GM21723 (cell line): ENCODE results near the gene CERT1.
A peak's percentile ranks its signal among the peaks of the same experiment; 100 is the strongest.
"Not testable (repeated sequence)": the region's sequence is repeated elsewhere in the genome, so short reads cannot be mapped to it uniquely, and the experiment has no call there.

ENCODE experiments used
- ATAC-seq: cut with Tn5 transposase; IDR thresholded peaks from one replicate; pipeline ENCODE4 v1.9.1; 2021; ENCODE audit warnings: mild to moderate bottlenecking, moderate library complexity; ENCODE audit not compliant: unreplicated experiment

Gene CERT1

DNA sequence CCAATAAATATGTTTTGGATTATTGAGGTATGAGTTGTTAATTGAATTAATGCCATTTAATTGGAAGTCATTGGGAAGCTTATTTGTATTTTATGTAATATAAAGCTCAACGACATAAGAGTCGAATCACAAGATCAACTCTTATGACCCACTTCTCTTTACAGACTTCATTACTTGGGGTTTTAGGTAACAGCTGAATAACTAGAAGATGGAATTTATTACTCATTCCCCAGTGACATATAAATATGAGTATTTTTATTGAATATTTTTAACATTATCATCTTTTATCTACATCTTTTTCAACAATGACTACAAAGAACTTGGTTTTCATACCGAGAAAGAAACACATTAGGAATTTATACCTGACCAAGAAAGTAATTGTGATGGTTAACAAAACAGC is 153.3 kb downstream of the CERT1 start:
- no peak for ATAC-seq

DNA sequence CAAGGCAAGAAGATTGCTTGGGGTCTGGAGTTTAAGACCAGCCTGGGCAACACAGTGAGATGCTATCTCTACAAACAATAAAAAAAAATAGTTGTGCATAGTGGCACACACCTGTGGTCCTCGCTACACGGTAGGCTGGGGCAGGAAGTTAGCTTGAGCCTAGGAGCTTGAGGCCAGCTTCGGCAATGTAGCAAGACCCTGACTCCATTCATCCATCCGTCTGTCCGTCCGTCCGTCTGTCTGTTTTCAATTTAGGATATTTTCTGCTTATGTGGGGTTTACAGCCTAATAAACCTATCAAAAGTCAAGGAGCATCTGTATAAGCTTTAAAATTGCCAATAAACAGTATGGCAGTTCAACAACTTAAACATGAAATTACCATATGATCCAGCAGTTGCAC is 154.7 kb downstream of the CERT1 start:
- ATAC-seq, result no peak

DNA sequence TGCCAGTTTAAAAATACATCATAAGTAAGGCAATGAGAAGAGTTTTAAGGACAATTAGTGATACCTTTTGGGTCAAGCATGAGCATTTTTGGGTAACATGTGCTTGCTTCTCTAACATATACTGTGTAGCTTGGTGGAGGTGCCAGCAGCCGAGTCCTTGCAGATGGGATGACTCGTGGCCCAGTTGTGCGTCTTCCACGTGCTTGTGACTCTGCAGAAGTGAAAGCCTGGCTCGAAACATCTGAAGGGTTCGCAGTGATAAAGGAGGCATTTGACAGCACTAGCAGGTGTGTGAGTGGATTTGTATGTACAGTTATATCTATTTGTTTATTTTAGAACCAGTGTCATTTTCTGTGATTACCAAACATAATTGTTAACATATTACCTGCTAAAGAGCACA is 156.2 kb downstream of the CERT1 start:
- no peak for ATAC-seq

DNA sequence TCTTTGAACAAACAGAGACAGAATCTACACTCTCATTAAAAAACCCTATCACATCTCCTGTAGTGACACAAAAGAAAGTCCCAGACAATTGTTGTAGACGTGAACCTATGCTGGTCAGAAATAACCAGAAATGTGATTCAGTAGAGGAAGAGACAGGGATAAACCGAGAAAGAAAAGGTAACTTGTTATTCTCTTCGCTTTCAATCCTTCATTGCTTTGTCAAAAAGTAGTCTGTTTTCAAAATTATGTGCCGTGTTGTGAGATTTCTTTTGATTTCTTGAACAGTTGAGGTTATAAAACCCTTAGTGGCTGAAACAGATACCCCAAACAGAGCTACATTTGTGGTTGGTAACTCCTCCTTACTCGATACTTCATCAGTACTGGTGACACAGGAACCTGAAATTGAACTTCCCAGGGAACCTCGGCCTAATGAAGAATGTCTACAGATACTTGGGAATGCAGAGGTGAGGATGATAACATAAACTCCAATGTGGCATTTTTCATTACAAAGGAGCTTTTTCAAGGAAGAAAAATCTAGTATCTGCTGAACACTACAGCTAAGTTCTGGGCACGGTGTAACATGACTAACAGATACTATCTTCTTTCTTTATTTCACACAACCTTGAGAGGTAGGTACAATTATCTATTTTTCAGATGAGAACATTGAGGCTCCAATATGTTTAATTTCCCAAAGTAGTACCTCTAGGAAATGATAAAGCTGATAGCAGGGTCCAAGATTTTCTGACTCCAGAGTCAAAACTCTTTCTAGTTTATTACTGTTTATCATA is 160.1 kb downstream of the CERT1 start:
- no peak for ATAC-seq

DNA sequence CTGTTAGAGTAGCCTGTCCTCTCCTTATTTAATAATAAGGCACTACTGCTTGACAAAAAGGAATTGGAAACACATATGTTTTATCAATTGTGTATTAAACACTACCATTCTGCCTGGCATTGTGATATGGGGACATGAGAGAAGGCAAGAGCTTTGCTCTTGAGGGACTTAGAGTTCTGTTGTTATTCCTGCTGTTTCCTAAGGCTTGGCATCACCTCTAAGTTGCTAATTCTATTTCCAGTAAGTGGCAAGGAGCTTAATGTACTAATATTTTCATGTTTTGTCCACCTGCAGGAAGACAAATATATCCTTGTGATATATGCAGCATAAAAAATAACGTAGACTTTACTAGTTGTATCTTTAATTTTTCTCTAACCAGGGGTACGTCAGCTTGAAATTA is 161.8 kb downstream of the CERT1 start:
- no peak for ATAC-seq

DNA sequence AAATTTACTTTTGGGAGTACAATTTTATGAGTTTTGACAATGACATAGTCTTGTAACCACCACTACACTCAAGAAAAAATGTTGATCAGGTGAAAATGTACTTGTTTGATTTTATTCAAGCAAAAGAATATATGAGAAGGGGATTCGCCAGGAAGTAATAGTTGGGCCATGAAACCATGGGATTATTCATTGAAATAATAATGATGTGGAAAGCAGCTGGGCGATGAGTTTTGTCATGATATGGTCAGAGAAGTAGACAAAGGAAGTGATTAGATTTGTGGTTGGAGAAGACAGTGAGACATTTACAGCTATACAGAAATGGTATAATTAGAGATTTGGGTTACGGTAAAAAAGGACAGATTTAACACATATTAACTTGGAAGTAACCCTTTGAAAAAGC is 163.2 kb downstream of the CERT1 start:
- ATAC-seq, result no peak

DNA sequence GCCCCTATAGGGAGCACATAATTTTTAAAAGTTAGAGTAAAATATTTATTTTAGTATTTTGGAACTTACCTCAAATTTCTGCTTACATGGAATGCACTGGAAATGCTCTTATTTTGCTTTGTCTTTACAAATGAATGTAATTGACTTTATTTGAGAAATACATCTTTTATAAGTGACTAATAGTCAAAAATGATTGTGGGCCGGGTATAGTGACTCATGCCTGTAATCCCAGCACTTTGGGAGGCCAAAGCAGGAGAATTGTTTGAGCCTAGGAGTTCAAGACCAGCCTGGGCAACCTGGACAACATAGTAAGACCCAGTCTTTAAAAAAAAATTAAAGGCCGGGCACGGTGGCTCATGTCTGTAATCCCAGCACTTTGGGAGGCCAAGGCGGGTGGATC is 168.6 kb downstream of the CERT1 start:
- ATAC-seq, result no peak

DNA sequence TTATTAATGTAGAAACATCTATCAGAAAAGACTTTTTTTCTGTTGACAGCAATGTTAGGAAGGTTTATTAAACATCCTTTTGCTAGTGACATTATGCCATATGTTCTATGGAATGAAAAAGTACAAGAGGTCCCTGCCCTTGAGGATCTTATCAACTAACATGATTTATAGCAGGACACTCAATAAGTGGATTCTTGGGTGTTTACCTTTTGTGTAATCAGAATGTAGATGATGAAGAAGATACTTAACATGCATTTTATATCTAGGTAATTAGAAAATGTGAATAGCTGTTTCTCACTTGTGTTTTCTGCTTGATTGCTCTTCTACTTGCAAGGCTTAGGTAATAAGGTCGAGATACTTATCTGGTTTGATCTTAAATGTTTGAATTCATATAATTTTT is 169.5 kb downstream of the CERT1 start:
- ATAC-seq, result no peak

DNA sequence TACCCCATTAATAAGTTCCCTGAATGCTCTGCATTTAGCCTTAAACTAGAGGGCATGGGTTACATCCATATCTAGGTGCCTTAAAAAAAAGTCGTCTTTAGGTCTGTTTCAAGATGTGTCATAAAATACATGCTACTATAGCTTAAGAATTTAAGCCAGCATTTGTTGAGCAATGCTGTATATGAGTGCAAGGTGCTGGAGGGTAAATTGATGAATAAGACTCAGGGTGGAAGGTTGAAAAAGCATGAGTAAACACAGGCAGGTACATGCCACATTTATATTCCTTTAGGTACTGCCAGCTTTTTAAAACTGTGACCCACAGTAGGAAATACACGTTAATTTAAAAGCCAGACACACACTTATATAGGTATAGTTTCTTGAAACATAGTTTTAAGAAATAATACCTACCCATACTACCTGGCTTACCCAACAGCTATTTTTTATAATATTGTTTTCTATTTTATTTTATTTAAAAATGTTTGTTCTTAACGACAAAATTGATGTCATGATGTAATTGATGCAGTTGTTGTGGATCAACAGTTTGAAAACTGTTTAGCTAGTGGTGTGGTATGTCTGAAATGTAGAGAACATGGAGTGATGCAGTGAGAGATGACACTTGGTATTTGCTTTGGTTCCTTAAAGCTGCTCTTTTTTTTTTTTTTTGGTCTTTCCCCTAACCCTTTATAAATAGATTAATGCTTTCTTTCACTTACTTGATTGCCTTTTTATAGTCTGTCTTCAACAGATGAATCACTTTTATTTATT is 170.5 kb downstream of the CERT1 start:
- no peak for ATAC-seq

DNA sequence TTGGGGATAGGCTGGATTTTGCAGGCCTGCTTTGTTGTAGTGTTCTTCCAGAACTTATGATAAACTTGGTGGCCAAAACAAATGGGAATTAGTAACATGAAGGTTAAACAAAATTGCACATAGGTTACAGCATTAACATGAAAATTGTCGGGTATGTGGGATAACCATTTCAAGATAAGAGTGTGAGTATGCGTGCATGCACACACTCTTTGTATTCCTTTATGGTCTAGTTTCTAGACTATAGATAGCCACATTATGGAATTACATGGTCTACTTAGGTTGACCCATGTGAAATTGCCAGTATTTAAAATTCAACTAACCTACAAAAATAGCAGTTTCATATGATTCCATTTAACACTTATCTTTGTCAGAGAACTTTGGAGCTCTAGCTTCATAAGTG is 173.0 kb downstream of the CERT1 start:
- no peak for ATAC-seq

DNA sequence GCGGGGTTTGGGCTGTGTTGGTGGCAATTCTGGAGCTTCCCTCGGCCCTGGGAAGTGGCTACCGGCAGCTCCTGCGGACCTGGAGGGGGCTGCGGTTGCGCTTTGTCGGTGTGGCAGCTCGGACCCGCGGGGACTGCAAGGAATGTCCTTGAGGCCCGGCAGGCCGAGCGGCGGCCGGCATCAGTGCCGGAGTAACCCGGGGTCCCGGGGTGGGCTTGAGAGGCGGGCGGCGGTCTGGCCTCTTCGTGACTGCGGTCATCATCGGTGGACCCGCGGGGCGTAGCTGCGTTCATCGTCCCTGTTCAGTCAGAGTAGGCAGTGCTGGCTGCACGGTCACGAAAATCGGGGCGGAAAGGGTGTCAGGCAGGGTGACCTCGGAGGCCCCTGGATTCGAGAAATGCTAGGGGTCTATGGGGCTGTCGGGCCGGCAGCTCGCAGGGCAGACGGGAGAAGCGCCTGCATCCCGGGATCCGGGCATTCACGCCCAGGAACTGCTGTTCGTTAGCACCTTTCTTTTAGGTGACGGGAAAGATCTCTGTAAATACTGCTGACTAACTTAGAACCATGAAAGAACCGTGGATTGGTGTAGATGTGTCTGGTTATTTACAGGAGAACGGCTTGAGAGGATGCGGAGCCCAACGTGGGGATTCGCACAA is 173.9 kb downstream of the CERT1 start:
- ATAC-seq, result peak; percentile 2

DNA sequence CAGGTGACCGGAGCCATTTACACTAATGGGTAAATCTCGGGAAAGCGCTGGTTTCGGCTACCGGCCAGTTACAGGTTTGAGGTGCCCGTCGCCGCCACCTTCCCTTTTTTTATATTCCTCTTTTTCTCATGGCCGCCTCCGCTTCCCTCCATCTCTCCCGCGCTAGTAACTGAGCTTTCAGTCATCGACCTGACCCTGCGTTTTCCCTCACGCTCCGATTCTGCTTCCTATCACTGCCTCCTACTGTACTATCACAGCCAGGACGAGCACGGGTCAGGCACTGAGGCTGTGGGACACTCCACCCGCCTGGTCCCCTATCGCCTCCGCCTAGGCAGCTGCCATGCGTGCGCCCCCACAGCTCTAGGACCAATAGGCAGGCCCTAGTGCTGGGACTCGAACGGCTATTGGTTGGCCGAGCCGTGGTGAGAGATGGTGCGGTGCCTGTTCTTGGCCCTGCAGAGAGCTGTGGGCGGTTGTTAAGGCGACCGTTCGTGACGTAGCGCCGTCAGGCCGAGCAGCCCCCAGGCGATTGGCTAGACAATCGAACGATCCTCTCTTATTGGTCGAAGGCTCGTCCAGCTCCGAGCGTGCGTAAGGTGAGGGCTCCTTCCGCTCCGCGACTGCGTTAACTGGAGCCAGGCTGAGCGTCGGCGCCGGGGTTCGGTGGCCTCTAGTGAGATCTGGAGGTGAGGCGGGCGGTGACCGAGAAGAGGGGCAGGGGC is 174.7 kb downstream of the CERT1 start, which contains the start of gene HMGCR:
TSS of gene HMGCR (plus strand) at position 606 of the 722 bp plus-strand sequence. CDS start 5,386 bp downstream, outside the sequence.
- peak; percentile 98 for ATAC-seq

DNA sequence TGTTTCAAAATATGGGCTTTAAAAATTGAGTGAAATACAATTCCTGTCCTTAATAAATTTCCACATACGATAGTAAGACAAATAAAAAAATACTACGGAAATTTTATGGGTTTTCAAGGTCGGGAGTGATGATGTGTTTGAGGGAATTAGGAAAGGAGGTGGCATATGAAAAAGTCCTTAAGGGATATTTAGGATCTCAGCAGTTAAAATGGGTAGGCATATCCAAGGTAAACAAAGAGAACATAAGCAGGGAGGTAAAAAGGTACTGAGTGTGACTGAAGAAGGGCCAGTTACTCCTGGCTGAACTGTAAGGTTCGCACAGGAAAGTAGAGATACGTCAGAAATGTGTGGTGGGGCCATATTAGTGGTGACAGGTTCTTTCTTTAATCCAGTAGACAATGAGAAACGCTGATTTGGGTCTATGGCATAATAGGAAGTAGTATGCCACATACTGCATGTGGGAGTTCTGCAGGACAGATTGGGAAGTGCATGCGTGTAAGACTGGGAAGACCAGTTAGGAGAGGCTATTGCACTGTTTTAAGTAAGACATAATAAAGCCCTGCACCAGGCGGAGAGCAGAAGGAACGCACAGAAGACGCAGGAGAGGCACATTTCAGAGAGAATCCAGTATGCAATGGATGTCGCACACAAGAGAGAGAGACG is 175.3 kb downstream of the CERT1 start:
- ATAC-seq, result peak; percentile 8

DNA sequence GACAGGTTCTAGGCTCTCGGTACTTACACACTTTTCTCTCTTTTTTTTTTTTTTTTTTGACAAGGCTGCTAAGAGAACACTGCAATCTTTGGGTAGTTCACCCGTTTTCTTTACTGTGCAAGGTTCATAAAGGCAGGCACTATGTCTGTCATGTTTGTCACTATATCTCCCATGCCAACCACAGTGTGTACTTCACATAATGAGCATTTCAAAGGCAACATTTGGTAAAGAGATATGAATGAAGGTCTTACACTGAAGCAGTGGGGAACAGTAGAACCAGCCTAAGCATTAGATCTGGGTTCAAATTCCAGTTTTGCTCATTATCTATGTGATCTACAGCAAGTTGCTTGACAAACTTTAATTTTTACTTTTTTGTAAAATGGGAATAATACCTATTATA is 175.9 kb downstream of the CERT1 start:
- ATAC-seq, result no peak

DNA sequence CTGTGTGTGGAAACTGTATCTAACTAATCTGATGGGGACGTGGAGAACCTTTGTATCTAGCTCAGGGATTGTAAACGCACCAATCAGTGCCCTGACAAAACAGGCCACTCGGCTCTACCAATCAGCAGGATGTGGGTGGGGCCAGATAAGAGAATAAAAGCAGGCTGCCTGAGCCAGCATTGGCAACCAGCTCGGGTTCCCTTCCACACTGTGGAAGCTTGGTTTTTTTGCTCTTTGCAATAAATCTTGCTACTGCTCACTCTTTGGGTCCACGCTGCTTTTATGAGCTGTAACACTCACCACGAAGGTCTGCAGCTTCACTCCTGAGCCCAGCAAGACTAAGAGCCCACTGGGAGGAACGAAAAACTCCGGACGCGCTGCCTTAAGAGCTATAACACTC is 177.0 kb downstream of the CERT1 start:
- ATAC-seq, result not testable (repeated sequence)

DNA sequence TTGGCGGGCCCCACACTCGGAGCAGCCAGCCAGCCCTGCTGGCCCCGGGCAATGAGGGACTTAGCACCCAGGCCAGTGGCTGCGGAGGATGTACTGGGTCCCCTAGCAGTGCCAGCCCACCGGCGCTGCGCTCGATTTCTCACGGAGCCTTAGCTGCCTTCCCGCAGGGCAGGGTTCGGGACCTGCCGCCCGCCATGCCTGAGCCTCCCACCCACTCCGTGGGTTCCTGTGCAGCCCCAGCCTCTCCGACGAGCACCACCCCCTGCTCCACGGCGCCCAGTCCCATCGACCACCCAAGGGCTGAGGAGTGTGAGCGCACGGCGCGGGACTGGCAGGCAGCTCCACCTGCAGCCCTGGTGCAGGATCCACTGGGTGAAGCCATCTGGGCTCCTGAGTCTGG is 177.7 kb downstream of the CERT1 start:
- not testable (repeated sequence) for ATAC-seq

DNA sequence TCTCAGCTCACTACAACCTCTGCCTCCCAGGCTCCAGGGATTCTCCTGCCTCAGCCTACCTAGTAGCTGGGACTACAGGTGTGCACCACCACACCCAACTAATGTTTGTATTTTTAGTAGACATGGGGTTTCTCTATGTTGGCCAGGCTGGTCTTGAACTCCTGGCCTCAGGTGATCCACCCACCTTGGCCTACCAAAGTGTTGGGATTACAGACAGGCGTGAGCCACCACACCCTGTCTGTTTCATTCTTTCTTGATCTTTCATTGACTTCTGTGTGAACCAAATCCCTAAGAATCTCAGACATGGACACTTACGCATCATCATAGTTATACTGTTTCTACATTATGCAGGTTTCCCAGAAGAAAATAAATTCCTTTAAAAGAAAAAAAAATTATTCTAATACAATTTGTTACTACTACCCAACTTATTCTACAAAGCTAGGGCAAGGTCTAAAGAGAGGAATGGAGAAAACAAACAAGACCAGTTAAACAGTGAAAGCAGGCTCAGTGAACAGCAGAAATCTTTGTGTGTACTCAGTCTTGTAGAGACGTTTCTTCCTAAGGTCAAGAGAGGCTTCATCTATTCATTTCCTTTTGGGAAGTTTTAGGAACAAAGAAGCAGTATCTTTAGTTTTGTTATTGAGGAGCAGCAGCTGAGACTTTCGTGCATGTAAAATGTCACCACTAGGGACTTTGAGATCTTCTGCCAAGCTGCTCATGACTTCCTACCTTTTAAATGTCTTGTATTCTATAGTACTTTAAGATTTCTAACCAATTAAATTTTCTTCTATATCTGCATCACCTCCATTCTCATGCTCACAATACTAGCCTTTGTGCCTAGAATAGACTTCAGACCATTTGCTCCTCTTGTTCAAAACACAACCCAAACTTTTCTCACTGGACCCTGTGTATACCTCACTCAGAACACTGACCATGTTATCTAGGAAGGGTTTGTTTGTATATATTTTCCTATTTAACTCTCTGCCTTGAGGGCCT is 180.0 kb downstream of the CERT1 start:
- ATAC-seq, result no peak

DNA sequence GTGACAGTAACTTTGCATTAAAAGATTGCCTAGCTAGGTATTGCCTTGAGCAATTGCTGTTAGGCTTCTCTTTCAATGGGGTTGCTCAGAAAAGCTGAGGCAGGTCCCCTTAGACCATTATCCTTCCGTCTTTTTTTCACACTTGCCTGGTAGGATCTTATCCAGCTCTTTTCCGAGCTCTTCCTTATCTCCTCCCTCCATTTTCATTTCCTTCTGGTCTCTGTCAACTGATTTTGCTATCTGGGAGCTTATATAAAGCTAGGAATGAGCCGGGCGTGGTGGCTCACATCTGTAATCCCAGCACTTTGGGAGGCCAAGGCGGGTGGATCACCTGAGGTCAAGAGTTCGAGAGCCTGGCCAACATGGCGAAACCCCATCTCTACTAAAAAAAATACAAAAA is 181.0 kb downstream of the CERT1 start:
- ATAC-seq, result no peak
